Amniotic stem cell (primary cell): ENCODE measurements around the gene ME1.

Experiments used
- DNase-seq: peaks from one replicate; lab custom pipeline; 2025; lab: John Stamatoyannopoulos, UW

Gene ME1

DNA sequence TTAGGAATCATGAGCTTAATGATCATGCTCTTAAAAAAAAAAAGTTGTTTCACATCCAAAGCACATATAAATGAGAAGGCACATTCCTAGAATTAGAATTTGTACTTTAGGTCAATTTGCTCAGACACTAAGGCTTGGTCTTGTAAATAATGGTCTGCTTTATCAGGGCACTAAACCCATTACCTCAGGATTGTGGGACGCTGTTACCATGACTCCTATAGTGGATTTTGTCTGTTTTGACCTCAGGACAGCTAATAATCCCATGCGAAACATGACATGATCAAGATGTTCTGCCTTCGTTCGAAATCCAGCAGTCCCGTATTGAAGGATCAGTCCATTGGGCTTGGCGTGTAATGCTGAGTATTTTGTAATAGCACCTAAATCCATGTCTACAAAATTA lies 240.2 kb downstream of the ME1 start:
- DNase-seq = no peak

DNA sequence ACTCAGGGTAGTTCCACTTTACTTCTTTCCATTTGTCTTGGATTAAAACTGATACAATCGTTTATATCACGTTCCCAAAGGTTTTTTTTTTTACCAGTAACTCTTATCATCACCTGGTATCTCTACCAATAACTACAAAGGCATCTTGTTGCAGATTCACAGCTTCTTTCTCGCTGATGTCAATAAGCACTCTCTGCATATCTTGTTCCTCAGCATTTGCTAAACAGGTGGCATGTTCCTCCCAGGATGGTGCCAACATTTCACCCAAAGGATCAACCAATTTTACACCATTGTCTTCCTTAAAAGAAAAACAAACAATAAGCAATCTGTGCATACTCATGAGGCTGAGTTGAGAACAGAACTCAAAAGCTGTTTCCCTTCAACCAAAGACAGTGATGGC lies 242.3 kb downstream of the ME1 start:
- DNase-seq = no peak

DNA sequence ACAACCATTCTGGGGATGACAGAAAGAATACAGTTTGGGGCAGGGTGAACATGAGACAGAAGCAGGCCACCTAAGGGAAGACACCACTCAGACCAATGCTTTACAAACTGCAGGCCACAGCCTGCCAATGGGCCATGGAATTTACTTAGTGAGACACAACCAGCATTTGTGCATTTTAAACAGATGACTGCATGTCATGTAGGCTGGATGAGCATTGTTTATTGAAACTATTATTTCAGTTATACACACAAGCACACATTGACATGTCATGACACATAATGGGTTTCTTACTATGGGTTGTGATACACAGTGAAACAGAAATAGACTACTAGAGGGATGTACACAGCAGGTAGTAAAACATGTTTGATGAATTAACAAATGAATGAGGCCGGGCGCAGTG lies 245.8 kb downstream of the ME1 start:
- DNase-seq = no peak

DNA sequence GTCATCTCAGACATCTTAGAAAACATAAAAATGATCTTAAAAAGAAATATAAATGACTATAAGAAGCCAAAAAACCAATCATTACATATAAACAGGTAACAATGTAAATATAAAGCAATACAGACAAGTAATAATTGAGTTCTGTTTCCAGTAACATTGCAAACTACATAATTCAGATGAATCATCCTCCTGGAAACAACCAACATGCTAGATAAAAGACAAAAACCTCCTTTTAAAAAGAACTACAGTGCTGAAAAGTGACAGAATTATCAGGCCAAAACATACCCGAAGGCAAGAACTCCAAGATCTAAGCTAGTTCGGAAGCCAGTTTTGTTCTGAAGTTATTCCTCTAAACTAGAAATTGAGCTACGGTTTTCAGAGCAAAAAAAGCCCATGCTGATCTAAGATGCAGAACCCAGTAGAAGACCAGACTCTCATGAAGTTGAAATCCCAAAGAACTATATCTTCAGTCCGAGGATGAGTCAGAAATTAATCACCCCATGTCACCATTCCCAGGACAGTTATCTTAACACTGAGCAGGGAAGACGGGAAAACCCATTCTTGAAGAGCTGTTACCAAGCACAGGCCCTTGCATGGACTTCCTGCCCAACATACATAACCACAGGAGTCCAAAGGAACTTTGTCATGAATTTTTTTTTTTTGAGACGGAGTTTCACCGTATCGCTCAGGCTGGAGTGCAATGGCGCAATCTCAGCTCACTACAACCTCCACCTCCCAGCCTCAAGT lies 247.6 kb downstream of the ME1 start:
- peak; percentile 56 for DNase-seq

DNA sequence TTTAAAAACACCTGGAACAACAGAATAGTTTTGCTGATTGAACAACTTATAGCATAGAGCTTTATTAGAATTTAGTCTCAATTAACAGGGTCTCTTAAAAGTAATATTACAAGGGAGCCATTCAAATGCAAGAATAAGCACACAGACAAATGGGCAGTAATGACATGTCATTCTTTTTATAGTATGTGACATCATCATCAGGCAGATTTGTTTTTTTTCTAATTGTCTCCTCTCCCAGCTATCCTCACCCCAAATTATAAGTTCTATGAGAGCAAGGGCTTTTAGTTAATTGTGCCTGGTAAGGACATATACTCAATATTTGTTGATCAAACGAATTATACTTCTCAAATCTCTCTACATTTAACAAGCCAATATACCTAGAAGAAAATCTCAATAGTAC lies 248.7 kb downstream of the ME1 start:
- no peak for DNase-seq

DNA sequence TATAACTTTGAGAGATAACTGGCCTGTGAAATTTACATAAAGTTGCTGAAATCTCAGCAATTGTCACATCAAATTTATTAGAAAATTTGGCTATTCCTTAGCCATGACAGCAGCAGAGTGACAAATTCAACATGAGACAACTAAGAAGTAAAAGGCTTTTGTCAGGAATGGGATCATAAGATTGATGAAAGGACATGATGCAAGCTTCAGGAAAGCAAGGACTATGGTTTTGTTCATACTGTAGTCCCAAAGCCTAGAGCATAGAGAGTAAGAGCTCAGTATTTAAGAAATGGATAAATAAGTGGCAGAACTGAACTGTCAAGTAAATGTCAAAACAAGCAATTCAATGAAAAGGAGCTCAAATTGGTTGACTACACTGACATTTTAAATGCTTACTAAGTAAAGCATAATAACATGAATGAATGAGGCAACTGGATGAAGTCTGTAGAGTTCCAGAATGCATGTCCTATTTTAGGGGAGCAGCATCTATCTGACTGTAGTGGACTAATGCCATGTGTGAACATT lies 250.4 kb downstream of the ME1 start:
- DNase-seq = no peak

DNA sequence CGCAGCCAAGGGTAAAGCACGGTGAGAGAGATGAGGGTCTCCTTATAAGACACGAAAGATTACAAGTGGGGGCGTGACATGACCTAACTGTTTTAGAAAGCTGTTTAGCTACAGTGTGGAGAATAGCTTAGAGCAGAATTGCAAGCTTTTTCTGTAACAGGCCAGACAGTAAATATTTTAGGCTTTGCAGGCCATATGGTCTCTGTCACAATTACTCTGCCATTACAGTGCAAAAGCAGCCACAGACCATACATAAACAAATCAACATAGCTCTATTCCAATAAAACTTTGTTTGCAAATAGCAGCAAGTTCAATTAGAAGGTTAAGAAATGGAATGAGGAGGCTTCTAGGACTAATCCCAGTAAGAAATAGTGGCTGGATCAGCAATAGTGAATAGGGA lies 254.6 kb downstream of the ME1 start:
- DNase-seq = no peak

DNA sequence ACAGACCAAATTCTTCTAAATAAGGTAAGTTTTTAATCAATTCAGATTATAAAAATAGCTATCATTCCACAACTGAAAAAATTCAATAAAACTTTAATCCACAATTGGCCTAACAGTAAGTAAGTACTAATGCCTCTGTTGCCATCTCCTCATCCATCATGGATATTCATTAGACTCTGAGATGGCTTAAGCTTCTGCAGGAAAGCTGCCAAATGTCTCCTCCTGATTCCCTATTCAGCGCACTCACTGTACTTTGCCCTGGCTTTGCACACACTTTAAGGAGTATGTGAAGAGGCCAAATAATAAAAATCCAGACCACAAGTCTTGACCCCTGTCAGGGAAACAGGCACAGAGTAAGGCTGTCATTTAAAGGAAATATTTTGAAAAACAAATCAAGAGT lies 261.3 kb downstream of the ME1 start:
- no peak for DNase-seq

DNA sequence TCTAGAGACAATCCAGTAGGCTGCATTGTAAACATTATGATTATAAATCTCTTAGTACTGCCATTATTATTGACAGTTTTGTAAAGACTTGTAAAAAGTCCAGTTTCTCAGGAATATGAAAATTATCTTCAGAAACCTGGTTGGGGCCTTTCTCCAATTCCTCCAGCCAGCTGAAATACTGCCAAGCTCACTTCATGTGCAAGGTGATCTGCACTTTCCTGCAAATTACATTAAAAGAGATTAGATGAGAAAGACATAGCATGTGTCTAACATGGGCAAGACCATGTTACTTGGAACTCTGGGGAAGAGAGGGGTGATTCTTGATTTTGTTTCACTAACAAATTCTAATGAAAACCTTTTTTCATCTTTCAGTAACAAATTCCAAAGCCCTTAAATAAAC lies 261.7 kb downstream of the ME1 start:
- no peak for DNase-seq

DNA sequence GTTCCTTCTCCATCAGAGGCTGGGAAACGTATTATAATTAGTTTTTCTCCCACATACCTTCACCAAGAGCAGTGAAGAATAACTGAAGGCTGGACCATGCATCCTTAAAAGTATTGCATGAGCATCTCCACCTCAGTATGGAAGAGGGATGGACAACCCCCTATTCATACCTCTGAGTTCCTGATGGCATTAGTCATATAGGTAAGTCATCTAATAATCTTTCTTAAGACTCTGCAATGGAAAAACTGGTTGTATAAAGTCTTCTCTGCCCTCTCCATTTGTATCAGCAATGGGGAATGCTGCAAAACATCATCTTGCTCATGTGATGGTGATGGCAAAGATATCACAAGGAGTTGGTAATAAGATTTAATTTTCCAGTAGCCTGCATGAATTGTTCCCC lies 262.3 kb downstream of the ME1 start:
- DNase-seq = no peak

DNA sequence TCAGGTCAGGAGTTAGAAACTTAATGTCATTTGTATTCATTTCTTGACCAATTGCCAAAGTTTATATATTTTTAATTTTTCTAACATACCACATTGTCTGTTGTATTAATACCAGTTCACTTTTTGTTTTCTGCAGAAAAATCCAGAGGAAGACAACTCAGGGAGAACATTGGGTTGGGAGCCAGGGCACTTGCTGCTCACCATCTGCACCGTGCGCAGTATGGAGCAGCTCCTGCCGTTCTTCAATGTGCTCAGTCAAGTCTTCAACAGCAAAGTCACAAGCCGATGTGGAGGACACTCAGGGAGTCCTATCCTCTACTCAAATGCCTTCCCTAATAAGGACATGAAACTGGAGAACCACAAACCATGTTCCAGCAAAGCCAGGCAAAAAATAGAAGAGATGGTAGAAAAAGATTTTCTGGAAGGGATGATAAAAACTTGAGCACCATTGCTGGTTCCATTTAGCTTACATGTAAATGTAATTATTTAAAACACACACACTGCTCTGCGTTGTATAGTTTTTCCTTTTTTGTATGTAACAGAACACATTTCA lies 263.0 kb downstream of the ME1 start:
- no peak for DNase-seq
